Stimulated activated CD4-positive, alpha-beta T cell treated with anti-CD3 and anti-CD28 coated beads, Interleukin-1b, Interleukin-23, amount 100 ng/mL, for 1 hour (primary cell): ENCODE results near the gene AMY1B.
"Not testable (repeated sequence)": the region's sequence is repeated elsewhere in the genome, so short reads cannot be mapped to it uniquely, and the experiment has no call there.

Experiments
- DNase-seq, 2 donors: peaks; one replicate each; pipeline ENCODE4 v3.0.0-alpha.2; 2020; ENCODE audit warnings: low read depth in 2 of 2

The AMY1B gene

GRCh38 chr1:103696110-103696509 lies at the start of gene AMY1B:
Gene AMY1B, minus strand, starts transcription at chr1:103696210. Its CDS starts 571 bp downstream, at chr1:103695639.
- not testable (repeated sequence) for DNase-seq

- not testable (repeated sequence) for DNase-seq
Measured at GRCh38 chr1:103745040-103745439, 49.0 kb upstream of the AMY1B start.

- not testable (repeated sequence) for DNase-seq
Measured at GRCh38 chr1:103744449-103744848, 48.4 kb upstream of the AMY1B start.

- not testable (repeated sequence) for DNase-seq
Measured at GRCh38 chr1:103738031-103738430, 42.0 kb upstream of the AMY1B start.

GRCh38 chr1:103735334-103735733 lies 39.3 kb upstream of the AMY1B start:
- not testable (repeated sequence) for DNase-seq

- DNase-seq = not testable (repeated sequence)
Measured at GRCh38 chr1:103721473-103721872, 25.5 kb upstream of the AMY1B start.

GRCh38 chr1:103717404-103717803 lies 21.4 kb upstream of the AMY1B start:
- not testable (repeated sequence) for DNase-seq

- not testable (repeated sequence) for DNase-seq
Measured at GRCh38 chr1:103710381-103710780, 14.4 kb upstream of the AMY1B start.

GRCh38 chr1:103707670-103708069 lies 11.7 kb upstream of the AMY1B start:
- DNase-seq = not testable (repeated sequence)

- not testable (repeated sequence) for DNase-seq
Measured at GRCh38 chr1:103701256-103701655, 5.2 kb upstream of the AMY1B start.

GRCh38 chr1:103700669-103701068 lies 4.7 kb upstream of the AMY1B start:
- not testable (repeated sequence) for DNase-seq

- not testable (repeated sequence) for DNase-seq
Measured at GRCh38 chr1:103697430-103697829, 1.4 kb upstream of the AMY1B start.

- DNase-seq = not testable (repeated sequence)
Measured at GRCh38 chr1:103676335-103676734, 19.7 kb downstream of the AMY1B start.

- DNase-seq = not testable (repeated sequence)
Measured at GRCh38 chr1:103655460-103655859, 40.5 kb downstream of the AMY1B start, which contains the start of gene AMY1A. Gene AMY1A, plus strand, starts transcription at chr1:103655760. Its CDS starts 571 bp downstream, at chr1:103656331.

- DNase-seq = not testable (repeated sequence)
Measured at GRCh38 chr1:103654133-103654532, 41.9 kb downstream of the AMY1B start.

GRCh38 chr1:103650889-103651288 lies 45.1 kb downstream of the AMY1B start:
- not testable (repeated sequence) for DNase-seq

- not testable (repeated sequence) for DNase-seq
Measured at GRCh38 chr1:103650305-103650704, 45.7 kb downstream of the AMY1B start.

GRCh38 chr1:103643908-103644307 lies 52.1 kb downstream of the AMY1B start:
- DNase-seq = not testable (repeated sequence)

- not testable (repeated sequence) for DNase-seq
Measured at GRCh38 chr1:103641194-103641593, 54.8 kb downstream of the AMY1B start.
